ENCODE measurements around the gene GRIN3A.
"Not testable (repeated sequence)": the region's sequence is repeated elsewhere in the genome, so short reads cannot be mapped to it uniquely, and the experiment has no call there.

The GRIN3A gene

DNA sequence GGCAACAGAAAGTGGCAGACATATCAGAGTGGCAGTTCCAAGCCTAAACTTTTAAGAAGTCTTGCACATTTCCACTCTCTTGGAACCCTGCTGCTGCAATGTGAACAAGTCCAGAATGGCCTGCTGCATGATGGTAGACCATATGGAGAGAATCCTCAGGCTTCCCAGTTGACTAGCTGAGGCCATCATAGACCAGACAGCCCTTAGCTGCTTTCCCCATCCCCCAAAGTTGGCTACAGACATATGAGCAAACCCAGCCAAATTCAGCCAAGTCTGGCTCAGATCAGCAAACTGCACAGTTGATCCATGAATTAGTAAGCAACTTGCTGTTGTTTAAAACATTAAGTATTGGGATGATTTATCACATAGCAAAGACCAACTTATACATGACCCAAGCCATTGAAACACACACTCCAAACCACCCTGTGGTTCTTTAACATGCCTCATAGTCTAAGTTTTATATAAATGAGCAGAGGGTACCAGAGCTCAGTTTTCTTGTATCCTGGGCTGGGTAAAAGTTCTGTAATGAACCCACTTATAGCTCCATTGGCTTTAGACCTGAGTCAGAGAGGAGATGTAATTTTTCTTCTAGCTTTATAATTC, 163.6 kb downstream of the GRIN3A start:
- no peak for DNase-seq

DNA sequence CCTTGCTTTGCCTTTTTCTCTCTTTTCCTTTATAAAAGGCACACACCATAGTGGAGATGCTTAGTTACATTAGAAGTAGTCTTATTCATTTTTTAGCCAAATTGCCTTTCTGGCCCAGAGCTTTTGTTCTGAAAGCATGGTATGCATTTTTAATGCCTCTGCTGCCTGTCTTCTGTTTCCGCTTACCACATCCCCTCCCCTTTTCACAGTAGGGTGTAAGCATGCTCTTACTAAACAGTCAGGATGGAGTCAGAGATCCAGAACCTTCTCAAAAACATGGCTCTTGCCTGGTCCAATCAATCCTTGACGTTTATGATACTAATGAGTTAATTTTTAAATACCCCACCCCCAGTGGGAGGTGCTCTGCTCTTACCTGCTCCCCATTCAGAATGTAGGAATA, 166.1 kb downstream of the GRIN3A start:
- no peak for DNase-seq

DNA sequence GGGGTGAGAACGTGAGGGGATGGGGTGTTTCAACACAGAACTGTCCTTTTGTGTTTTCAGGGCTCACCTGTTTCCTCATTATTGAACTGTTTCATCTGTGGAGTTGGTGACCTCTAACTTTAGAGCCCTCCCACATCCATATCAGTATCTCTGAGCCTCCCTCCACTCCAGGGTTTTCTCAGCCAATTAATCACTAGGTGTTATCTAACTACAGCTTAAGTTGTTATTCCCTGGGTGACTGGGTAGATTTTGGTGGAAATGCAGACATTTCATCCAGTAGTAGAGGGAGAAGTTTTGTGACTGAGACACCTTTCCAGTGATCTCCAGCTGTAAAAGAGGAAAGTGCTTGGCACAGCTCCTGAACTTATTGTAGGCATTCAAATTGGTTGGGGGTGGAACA, 167.3 kb downstream of the GRIN3A start:
- DNase-seq, result no peak

DNA sequence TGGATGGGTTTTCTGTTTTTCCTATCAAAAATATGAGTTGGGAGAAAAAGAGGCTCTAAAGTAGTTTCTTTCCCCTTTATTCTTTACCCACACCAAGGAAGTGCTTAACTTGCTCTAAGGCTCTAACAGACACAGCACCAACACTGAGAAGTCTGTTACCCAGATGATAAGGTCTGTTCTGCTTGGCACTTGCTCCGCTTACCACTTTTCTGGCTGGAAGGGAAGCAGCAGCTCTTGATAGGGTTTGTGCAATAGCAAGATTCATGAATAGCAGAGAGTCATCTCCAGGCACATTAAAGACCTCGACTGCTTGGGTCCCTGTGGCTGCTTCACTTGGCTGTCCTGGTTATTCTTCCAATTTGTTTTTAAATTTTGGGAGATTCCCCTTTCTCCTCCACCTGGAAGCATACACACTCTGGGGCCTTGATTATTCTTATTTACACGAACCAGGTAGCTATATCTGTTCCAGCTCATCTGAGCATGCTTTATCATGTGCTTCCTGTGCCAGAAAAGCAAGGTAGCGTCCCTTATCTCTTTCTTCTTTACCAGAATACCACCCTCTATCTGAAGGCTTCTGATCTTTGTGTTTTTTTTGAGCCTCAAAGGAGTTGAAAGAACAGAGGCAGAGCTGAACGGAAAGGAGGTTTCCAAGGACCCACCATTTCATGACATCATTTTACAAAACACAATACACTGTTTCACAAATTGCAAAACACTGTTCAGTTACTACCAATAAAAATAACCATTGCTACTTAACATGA, 168.5 kb downstream of the GRIN3A start:
- no peak for DNase-seq

- DNase-seq, result no peak
These were observed 170.6 kb downstream of the GRIN3A start for GRCh38 chr9:101567725-101568350.

- DNase-seq, result peak; percentile 49
These were observed 171.3 kb downstream of the GRIN3A start for GRCh38 chr9:101566904-101567724.

- DNase-seq, result no peak
These were observed 174.2 kb downstream of the GRIN3A start for GRCh38 chr9:101564252-101564651.

DNA sequence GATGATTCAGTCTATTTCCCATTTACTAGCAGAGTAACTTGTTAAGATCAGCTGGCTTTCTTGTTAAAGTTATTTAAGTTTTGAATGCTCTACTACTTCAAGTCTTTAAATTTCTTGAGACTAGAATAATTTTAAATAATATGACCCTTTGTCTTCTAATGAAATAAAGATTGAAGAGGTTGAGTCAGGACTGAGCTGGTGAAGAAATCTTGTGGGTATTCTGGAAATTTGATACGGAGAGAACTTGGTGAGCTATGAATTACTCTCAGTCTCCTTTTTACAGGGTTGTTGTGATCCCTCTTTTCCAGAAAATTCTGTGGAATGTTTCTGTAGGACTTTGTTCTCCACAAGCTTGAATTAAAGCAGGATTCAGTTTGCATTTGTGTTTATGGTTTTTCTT, 175.5 kb downstream of the GRIN3A start:
- DNase-seq, result no peak

DNA sequence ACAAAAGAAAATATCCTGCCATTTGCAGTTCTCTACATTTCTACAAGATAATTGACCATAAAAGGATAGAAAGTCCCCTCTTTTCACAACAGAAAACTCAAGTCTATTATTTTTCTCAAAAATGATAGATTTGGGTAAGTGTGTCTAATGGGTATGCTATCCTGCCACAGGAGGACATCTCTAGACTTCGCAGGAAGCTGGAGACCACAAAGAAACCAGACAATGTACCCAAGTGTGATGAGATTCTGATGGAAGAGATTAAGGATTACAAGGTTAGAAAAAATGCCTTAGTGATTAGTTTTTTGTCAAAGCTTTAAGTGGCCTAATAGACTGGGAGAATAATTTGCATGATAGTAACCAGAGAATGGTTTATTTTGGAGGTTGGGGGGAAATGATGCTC, 176.7 kb downstream of the GRIN3A start:
- DNase-seq, result no peak

DNA sequence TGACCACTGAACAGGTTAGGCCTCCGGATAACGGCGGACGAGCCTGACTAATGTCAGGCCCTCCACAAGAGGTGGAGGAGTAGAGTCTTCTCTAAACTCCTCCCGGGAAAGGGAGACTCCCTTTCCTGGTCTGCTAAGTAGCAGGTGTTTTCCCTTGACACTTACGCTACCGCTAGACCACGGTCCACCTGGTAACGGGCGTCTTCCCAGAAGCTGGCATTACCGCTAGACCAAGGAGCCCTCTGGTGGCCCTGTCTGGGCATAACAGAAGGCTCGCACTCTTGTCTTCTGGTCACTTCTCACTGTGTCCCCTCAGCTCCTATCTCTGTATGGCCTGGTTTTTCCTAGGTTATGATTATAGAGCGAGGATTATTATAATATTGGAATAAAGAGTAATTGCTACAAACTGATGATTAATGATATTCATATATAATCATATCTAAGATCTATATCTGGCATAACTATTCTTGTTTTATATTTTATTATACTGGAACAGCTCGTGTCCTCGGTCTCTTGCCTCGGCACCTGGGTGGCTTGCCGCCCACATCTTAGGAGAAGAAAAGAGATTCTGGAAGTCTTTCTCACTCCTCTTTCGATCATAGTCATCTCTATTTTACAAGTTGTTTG, 188.9 kb downstream of the GRIN3A start:
- DNase-seq, result not testable (repeated sequence)

- DNase-seq, result no peak
These were observed 195.2 kb downstream of the GRIN3A start for GRCh38 chr9:101543098-101543735.

- DNase-seq, result no peak
These were observed 198.4 kb downstream of the GRIN3A start for GRCh38 chr9:101540069-101540468.

- peak; percentile 31 for DNase-seq
These were observed 201.5 kb downstream of the GRIN3A start for GRCh38 chr9:101536938-101537337.

GRCh38 chr9:101536351-101536750, 202.1 kb downstream of the GRIN3A start:
- DNase-seq, result no peak

DNA sequence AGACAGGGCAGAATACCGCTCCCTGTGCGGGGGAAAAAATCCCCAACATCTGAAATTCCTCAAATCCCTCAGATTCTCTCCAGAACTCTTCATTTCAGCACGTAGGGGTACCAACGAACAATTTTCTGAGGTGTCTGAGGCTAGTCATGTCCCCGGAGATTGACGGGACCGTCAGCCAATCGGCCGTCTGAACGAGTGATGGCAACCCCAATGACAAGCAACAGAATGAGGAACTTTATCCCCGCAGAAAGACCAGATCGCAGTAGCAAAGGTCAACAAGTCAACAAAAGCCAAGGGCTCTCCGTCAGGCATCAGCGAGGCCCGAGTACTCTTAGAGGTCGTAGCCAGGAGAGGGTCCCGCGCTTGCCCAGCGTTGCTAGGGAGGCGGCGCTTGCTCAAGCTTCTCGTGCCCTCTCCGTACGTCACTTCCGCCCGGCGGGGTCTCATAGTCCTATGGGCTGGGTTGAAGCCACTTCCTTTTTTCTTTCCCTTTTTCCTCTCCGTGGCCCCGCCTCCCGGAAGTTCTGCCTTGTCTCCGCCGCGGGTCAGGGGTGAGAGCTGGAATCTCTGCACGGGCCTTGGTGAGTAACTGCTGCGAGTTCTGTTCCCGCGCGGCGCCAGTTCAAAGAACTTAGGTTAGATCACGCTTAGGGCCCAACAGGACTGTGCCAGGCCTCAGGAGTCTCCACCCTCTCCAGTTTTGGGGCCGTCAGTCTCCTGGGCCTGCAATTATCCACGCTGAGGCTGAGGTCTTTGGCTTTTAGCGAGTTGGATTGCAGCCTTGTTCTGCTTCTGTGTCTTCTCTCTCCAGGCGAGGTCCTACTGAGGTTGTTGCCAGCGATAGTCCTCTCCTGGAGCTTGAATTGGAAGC, 204.9 kb downstream of the GRIN3A start, which contains the start of gene RNF20:
Gene RNF20 (plus strand): TSS at position 520 of the 871 bp plus-strand sequence. CDS start 1,571 bp downstream, outside the sequence.
- peak; percentile 100 for DNase-seq

GRCh38 chr9:101530076-101530711, 208.3 kb downstream of the GRIN3A start:
- peak; percentile 78 for DNase-seq

- DNase-seq, result no peak
These were observed 210.4 kb downstream of the GRIN3A start for GRCh38 chr9:101528015-101528414.

DNA sequence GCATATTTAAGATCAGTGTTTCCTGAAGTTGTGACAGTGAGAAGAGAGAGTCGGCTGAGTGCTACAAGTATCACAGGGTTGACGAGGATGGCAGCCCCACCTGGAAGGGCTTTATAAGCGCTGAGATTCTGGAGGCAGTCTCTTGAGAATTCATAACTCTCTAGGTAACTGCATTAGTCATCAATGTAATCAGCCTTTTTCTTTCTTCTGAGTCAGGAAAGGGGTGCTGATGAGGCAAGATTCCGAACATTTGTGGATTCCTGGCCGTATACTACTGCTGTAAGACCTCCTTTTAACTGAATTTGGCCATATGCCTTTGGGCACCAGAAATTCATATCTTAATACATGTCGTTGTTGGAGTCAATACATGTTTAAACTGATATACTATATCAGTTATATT, 211.4 kb downstream of the GRIN3A start:
- no peak for DNase-seq

DNA sequence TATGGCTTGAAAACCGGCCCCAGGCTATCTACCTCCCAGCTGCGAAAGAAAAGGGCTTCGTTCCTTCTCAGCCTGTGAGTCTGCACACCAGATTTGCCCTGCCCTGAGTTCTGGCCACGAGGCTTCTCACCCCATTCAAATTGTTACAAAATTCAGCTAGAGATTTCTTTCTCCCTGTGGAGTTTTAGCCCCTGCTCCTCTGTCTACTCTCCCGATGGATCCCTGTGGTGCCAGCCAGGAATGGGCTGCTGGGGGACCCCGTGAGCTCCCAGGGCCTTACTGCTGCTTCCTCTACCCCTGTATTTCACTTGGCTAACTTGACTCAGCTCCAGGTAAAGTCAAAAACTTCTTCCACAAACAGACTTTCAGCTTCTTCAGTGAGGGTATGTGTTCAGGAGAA, 214.1 kb downstream of the GRIN3A start:
- no peak for DNase-seq

All from stimulated activated CD4-positive, alpha-beta T cell treated with anti-CD3 and anti-CD28 coated beads, Interleukin-15, amount 100 ng/mL, for 24 hours (primary cell).